EL (cell line): ENCODE measurements around the gene SYT5.
"Not testable (repeated sequence)": the region's sequence is repeated elsewhere in the genome, so short reads cannot be mapped to it uniquely, and the experiment has no call there.

Experiments
- DNase-seq: peaks from one replicate; pipeline ENCODE4 v3.0.0-alpha.2; 2016

SYT5 gene

DNA sequence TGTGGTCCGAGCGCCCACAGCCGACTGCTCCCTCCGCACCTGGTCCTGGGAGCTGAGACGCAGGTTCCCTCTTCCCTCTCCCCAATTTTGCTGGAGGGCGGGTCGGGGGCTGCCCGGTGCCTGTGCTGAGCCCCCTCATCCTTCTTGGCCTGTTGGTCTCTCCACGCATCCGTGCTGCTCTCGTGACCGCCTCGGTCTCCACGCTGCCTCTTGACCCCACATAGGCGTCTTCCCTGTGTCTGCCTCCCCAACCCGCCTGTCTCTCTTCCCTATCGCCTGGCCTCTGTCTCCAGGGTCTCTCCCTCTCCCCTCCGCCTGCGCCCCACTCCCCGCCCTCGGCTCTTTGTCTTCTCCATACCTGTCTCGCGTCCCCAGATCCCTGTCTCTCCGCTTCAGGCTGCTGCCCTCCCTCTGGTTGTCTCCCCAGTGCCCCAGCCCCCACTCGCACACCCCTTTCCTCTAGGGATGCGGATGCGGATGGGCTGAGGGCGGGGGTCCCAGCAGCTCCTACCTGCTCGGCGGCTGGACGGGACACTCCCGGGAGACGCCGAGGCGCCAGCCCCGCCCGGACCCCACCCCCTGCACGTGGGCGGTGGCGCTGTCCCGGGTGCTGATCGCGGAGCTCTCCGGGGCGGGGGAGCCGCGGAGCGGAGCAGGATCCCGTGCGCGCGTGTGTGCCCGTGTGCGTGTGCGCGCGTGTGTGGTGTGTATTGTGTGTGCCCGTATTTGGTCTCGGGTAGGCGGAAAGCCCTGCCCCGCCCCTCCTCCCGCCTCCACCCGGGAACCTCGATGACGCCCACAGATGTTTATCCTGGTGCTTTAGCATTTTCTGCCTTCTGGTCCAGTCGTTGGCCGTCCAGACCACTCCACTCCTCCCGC is at the start of gene SYT5:
Gene SYT5 (minus strand): TSS at position 684 of the 879 bp plus-strand sequence. CDS start 1,248 bp downstream, outside the sequence.
- peak; percentile 34 for DNase-seq

- DNase-seq: no peak
Measured at GRCh38 chr19:55229789-55230182, 49.7 kb upstream of the SYT5 start.

- DNase-seq: no peak
Measured at GRCh38 chr19:55229145-55229788, 49.2 kb upstream of the SYT5 start.

GRCh38 chr19:55228403-55229031 is 48.4 kb upstream of the SYT5 start, which contains the start of gene TMEM86B:
TSS of gene TMEM86B (minus strand) at chr19:55228763. CDS start at chr19:55228741, 22 bp downstream.
- no peak for DNase-seq

GRCh38 chr19:55228015-55228391 is 47.9 kb upstream of the SYT5 start:
- DNase-seq: no peak

DNA sequence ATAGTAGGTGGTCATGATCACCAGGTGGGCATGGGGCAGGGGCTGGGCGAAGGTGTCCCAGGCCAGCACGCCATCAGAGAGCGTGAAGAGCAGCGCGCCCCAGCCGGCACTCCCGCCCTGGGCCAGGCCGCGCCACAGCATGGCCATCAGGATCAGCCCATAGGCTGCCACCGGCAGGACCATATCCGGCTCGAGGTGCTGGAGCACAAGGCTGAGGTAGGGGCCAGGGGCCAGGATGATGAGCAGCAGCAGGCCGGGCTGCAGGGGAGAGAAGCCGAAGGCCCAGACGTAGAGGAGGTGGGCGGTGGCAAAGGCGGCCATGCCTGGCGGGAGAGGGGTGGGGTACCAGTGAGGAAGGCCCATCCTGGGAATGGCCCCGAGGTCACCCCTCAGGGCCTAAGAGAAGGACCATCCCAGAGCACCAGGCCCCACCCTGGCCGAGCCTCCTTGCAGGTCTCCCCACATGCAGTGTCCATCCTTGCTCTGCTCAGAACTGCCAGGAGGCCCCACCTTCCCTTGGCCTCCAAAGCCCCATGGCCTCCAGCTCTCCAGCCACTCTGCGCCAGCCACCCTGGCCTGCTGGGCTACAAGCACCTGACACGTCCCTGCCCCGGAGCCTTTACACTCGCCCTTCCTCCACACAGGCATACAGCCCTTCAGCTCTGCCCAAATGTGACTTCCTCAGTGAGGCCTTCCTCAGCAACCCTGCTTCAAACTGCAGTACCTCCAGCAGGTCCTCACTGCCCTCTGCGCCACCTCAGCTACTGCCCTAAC is 47.3 kb upstream of the SYT5 start:
- no peak for DNase-seq

DNA sequence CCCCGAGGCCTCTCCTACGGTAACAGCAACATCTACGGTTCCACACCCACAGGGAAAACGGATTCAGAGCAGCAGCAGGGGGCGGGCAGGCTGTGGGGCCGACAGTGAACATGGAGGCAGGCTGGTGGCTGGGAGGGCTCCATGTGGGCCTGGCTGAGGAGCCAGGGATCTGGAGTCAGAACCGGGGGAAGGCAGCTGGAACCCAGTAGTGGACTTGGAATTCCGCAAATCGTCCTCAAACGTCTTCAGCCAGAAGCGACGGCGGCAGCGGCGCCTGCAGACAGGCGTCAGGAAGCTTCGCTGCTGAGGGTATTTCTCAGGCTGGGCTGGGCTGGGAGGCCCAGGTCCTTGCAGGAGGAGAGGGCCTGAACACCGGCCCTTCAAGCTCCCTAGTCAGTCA is 46.7 kb upstream of the SYT5 start:
- DNase-seq: no peak

DNA sequence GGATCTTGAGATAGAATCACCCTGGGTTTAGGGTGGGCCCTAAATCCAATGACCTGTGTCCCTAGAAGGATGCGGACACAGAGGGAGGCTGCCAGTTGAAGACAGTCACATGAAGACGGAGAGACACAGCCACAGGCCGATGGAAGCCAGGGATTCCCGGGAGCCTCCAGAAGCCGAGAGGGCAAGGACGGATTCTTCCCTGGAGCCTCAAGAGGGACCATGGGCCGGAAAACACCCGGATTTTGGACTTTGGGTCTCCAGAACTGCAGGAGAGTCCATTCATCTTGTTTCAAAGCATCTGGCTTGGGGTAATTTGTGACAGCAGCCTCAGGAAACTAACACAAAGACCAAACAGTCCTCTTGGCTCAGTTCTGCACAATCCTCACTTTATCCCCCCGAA is 46.2 kb upstream of the SYT5 start:
- DNase-seq: no peak

- DNase-seq: no peak
Measured at GRCh38 chr19:55225415-55225958, 45.4 kb upstream of the SYT5 start.

GRCh38 chr19:55224679-55225414 is 44.8 kb upstream of the SYT5 start:
- not testable (repeated sequence) for DNase-seq

GRCh38 chr19:55224038-55224665 is 44.1 kb upstream of the SYT5 start:
- no peak for DNase-seq

DNA sequence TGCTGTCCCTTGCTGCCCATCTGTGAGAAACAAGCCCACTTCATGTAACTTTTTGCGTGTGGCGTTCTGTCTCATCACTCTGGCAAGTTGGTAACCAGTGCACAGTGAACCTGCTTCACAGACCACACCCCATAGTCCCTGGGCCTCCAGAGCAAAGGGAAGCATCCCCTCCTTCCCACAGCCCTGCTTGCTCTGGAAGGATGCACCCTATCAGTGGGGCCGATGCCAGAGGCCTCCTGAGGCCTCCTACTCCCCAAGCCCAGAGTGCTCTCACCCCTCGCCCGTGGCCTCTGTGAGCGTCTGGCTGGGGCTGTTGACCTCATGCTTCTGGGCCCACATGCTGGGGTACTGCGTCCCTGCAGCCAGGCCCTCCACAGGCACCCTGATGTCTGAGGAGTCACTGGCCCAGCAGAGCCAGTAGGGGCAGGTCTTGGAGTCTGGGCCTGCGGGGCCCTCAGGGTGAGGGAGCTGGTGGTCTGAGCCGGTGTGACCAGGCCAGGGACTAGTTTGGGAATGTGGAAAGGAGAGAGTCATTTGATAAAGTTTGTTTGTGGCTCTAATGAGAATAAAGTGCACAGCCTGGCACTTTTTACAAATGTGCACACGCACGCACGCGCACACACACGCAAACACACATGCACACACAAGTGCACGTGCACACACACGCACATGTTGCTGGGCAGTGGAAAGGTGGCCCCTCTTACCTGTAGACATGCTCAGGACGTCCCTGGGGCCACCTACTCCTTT is 43.4 kb upstream of the SYT5 start:
- DNase-seq: no peak

- no peak for DNase-seq
Measured at GRCh38 chr19:55220525-55220924, 40.4 kb upstream of the SYT5 start.

DNA sequence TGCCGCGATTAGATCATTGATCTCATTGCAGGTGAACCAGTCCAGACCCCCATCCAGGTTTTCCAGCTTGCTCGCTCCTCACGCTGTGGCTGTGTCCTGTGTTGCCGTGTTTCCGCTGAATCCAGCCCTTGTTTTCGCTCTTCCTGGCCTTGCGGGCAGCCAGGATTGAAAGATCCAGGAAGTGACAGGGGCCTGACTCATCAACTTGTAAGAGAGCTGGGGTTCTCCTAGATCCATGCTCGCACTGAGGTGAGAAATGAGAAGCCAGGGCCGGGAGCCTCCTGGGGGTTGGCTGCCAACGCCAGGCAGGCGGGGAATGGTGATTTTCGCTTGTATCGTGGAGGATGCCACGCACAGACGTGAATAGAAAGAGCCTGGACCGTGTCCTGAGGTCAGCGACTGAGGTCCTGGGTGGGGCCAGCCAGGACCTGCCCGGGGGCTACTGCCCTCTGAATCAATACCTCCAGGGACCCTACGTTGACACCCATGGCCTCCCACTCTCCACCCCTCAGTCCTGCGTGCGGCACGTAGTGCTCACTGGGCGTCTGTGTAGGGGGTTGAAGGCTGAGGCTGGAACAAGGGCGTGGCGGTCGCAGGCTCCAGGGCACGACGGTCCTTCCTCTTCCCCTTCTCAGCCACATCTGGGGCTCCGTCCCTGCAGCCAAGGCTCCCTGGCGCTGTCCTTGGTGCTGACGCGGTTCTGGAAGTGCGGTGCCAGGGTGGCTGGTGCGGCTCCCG is 36.5 kb upstream of the SYT5 start:
- peak; percentile 99 for DNase-seq

DNA sequence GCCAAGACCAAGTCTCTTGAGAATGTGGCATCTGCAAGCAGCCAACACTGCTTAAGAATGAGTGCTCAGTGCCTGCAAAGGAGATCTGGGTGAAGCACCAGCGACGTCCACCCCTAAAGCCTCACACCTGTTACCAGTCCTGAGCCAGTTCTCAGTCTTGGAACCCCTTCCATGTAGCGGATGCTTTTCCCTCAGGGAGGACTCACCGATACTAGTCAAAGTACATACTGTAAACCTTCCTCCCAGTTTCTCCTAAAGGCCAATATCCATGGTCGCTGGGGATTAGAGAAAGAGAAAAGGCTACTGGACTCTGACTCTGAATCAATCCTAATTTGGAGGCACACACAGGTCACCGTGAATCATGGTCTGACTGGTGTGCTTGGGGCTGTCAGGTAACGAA is 33.5 kb upstream of the SYT5 start:
- no peak for DNase-seq

DNA sequence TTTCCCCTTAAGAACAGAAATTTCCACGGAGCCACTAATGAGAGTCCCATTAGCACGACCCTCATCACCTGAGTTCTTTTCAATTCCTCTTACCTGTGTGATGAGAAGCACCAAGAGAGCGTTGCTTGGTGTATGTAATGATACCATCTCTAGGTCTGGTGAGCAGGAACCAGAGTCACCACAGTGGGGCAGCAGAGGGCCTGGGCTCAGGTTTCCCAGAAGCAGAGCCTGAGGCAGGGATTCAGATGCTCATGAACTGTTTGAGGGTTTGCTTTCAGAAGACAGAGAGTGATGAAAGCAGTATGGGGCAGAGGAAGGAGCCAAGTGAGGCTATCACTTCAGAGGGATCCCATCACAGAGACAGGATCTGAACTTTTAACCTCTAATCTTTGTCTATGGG is 32.4 kb upstream of the SYT5 start:
- DNase-seq: no peak

DNA sequence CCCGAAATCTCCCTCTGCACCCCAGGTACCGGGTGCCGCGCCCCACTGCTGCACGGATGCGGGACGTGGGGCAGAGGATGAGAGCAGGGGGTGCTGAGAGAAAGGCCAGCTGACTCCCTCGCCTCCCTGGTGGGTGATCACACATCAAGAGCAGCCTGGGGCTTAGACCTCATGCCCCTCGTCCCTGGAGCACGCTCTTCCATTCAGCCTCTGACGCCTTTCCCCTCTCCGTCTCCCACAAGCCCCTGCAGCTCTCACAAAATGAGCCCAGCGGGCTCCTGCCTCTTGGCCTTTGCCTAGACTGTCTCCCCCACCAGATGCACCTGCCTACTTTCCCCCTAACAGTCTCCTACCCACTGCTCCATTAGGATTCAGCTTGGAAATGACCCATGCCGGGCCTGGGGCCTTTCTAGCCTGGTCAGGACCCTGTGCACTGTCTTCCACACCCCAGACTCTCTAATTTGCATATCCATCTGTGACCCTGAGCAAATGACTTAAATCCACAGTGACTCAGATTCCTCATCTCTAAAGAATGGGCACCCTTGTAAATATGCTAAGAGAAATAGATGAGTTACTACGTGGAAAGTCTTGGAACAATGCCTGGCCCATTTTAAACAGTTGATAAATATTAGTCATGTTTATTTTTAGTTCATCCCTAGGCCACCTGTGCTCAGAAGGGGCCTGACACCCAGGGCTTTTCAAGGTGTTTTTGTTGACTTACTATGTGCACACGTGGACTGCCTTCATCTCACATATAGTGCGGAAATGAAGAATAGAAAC is 29.8 kb upstream of the SYT5 start:
- peak; percentile 96 for DNase-seq

GRCh38 chr19:55208880-55209692 is 29.0 kb upstream of the SYT5 start, which contains the start of gene PTPRH:
TSS of gene PTPRH (minus strand) at chr19:55209501. CDS start at chr19:55209433, 68 bp downstream.
- DNase-seq: no peak
